ENCODE results near the gene WWC2.

DNA sequence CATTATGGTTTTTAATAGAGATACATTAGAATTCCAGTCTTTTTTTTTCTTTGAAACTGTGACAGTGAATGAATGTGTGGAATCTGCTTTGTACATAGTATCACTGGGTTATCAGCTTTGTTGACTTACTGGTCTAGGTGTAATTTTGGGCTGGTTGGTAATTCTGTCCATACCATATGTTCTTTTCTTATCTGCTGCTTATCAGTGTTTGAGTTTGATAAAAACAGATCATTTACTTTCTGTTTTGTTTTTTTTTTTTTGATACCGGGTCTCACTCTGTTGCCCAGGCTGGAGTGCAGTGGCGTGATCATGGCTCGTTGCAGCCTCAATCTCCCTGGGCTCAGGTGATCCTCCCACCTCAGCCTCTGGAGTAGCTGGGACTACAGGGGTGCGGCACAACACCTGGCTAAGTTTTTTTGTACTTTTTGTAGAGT, 12.4 kb downstream of the WWC2 start:
- no peak for TF ChIP-seq POLR2A (IDR thresholded peaks at IDR 0.05)
- TF ChIP-seq, protein P1, sequence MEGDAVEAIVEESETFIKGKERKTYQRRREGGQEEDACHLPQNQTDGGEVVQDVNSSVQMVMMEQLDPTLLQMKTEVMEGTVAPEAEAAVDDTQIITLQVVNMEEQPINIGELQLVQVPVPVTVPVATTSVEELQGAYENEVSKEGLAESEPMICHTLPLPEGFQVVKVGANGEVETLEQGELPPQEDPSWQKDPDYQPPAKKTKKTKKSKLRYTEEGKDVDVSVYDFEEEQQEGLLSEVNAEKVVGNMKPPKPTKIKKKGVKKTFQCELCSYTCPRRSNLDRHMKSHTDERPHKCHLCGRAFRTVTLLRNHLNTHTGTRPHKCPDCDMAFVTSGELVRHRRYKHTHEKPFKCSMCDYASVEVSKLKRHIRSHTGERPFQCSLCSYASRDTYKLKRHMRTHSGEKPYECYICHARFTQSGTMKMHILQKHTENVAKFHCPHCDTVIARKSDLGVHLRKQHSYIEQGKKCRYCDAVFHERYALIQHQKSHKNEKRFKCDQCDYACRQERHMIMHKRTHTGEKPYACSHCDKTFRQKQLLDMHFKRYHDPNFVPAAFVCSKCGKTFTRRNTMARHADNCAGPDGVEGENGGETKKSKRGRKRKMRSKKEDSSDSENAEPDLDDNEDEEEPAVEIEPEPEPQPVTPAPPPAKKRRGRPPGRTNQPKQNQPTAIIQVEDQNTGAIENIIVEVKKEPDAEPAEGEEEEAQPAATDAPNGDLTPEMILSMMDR (IDR thresholded peaks at IDR 0.05), result no peak
